Adrenal gland (tissue), 12 donors: ENCODE data around the gene DRD1. TPM values are rescaled to one million over a fixed set of nuclear protein-coding genes. Genes with fewer than 3 reads are reported as not detected.

ENCODE experiments used
- DNase-seq, 7 donors: peaks; one replicate each; pipeline ENCODE4 v3.0.0-alpha.2; 2019 to 2020
- H3K27ac ChIP-seq, 5 donors: fragments of 200-600 bp; sonication (generic) in 4 of 5; 1 replicate in 3 of 5; 2 replicates in 2 of 5; pipeline versions ENCODE4 v1.5.1 to v1.8.0; 2016 to 2020; ENCODE audit warnings: mild to moderate bottlenecking in 1 of 5
- H3K27me3 ChIP-seq: fragments of 200-600 bp; 2 replicates; pipeline ENCODE4 v1.8.0; 2021
- H3K36me3 ChIP-seq, 2 donors: fragments of 200-600 bp; replicated peaks in 1 of 2; 1 replicate in 1 of 2; 2 replicates in 1 of 2; pipeline versions ENCODE4 v1.5.1 to v1.8.0; 2018 to 2022
- H3K4me1 ChIP-seq, 2 donors: fragments of 200-600 bp; replicated peaks in 1 of 2; 1 replicate in 1 of 2; 2 replicates in 1 of 2; pipeline versions ENCODE4 v1.5.1 to v1.8.0; 2018 to 2021
- H3K4me3 ChIP-seq, 4 donors: fragments of 200-600 bp; sonication (generic) in 3 of 4; one replicate each; pipeline ENCODE4 v1.5.1; 2016 to 2018
- H3K9me3 ChIP-seq, 3 donors: fragments of 200-600 bp; sonication (generic) in 1 of 3; replicated peaks in 1 of 3; 1 replicate in 2 of 3; 2 replicates in 1 of 3; pipeline versions ENCODE4 v1.5.1 to v1.8.0; 2016 to 2021
- CTCF ChIP-seq, 6 experiments: fragments of 450-650 bp in 4 of 6; fragments of 200-600 bp in 2 of 6; sonication (generic) in 1 of 6; IDR thresholded peaks; 1 replicate in 5 of 6; 2 replicates in 1 of 6; pipeline versions ENCODE4 v1.5.1 to v1.8.0; 2016 to 2021; ENCODE audit warnings: antibody characterized with exemption in 6 of 6, mild to moderate bottlenecking in 2 of 6, moderate library complexity in 1 of 6
- POLR2A ChIP-seq, 2 donors: fragments of 450-650 bp; IDR thresholded peaks; one replicate each; pipeline ENCODE4 v1.6.1; 2017; ENCODE audit warnings: antibody characterized with exemption in 2 of 2, mild to moderate bottlenecking in 2 of 2, moderate library complexity in 1 of 2
- WGBS, 4 donors: extraction: QIAGEN DNeasy Blood & Tissue Kit in 2 of 4; methylation state at CpG; one replicate each; pipeline versions ENCODE4 v1.1.5 to v1.1.7; 2013 to 2017; 5-methylcytosine and 5-hydroxymethylcytosine counted together
- intact Hi-C, 2 donors: fragments of 100-400 bp; cut with DNase I; formaldehyde crosslinking; loops; one replicate each; pipeline versions ENCODE4 v1.14.1 to v1.15.0; 2022 to 2023
- polyA plus RNA-seq, 3 donors: library from polyadenylated mRNA; stranded (reverse); fragments of 200-250 nt in 2 of 3; fragments of 350-450 nt in 1 of 3; fragmentation: Illumina TruSeq in 1 of 3; extraction: RNeasy Lipid Tissue Mini Kit (QIAGEN cat#74804) in 1 of 3; gene quantifications; one replicate each; pipeline ENCODE4 v1.2.3, GENCODE V29; 2013 to 2014
- total RNA-seq, 9 donors: library from RNA; depleted of rRNA in 4 of 9; stranded (reverse); fragments of >200 nt in 4 of 9; fragments of 120-200 nt in 1 of 9; fragmentation: NEBNext Ultra II Directional in 1 of 9; extraction: Animal tissue kit (Norgen Biotek cat#: 25700) in 1 of 9; gene quantifications; one replicate each; pipeline versions ENCODE4 v1.1.0 to v1.2.4, GENCODE V29; 2013 to 2023
- donor health status: healthy with polysubstance abuse.
- donor health status: Bipolar disorder and iron deficiency.
- donor health status: DM: yes; HTN: yes; CAD: no.
- donor health status: DM: no; HTN: no; CAD: no.
- donor health status: DM: no; HTN: no; CAD: no.
- donor health status: DM: yes; HTN: yes; CAD: no.

The DRD1 gene
- total and polyA plus RNA-seq, 12 donors, result under 0.01 to 1.3 (median 0.26) TPM

DNA sequence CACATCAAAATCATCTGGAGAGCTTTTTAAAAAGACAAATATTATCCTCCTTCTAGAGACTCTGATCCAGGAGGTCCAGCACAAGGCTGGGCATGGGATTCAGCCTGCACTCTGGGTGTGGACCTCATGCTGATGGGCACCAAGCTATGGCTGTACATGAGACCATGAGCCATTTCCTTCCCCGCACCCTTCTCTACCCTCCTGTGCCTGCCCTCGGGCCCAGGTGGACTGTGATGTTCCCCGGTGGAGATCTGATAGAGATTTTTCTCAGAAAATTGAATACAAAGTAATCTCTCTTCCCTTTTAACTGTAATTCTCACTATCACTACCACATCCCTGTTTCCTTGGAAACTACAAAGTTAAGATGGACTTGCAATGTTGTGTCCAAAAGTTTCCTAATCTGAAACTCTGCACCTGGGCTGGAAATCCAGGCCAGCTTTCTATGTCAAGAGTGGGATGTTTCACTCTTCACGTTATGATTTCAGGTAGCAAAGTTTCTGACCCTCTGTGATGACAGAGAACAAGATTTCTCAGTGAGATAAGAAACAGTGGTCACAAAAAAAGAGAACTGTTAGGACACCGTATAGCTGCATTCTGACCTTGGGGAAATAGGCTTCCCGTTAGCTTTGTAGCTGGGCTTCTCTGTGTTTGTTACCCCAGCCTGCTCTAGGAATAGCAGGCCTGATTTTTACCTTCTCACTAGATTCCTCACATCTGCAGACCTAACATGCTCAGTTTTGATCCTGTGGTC lies 45.9 kb upstream of the DRD1 start:
- Histone ChIP-seq H3K4me1 (peaks cover 0 to 14% of the 10 kb centered on the region in 2 donors), H3K4me3 (no peak overlapping the region), H3K9me3 (no peaks in the 10 kb centered on the region), H3K27me3 (no peaks in the 10 kb centered on the region), H3K36me3 (peaks cover 0 to 23% of the 10 kb centered on the region in 2 donors), H3K27ac (peak overlapping the region in 1 of 5 donors; percentile 32)
- DNase-seq, result no peak
- TF ChIP-seq CTCF (IDR thresholded peaks at IDR 0.05), result no peak
- no peak for TF ChIP-seq POLR2A (IDR thresholded peaks at IDR 0.05)
- intact Hi-C loops, result no loop called here
- 61 to 74% (median 65%) methylated on average over 6 of the region's 6 CpGs for WGBS, 4 donors

DNA sequence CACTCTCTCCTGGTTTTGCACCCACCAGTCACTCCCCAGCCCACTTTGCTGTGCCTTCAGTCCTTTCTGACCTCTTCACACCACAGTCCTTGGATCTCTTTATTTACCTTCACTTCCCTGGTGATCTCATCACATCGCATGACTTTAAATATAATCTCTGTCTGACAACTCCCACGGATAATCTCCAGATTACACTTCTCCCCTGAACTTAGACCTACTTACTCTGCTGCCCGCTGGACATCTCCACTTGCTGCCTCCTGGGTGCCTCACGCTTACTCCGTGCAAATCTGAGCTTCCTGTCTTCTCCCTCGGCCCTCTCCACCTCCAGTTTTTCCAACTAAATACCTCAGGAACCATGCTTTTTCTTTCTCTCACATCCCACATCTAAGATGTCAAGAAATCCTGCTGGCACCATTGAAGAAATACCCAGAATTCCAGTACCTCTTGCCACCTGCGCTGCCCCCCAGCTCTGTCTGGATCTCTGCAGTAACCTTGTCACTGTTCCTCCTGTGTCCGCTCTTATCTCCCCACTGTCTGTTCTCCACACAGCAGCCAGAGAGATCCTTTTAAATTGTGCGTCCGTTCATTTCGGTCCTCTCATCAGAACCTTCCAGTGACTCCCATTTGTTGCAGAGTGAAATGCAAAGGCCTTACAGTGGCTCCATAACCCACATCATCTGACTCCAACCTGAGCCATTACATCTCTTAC lies 43.7 kb upstream of the DRD1 start:
- Histone ChIP-seq H3K27ac (no peak overlapping the region), H3K9me3 (no peaks in the 10 kb centered on the region), H3K36me3 (peaks cover 0 to 5% of the 10 kb centered on the region in 2 donors), H3K27me3 (no peaks in the 10 kb centered on the region), H3K4me3 (no peak overlapping the region), H3K4me1 (peaks cover 0 to 14% of the 10 kb centered on the region in 2 donors)
- TF ChIP-seq POLR2A (IDR thresholded peaks at IDR 0.05) (no peak), CTCF (IDR thresholded peaks at IDR 0.05) (no peak)
- WGBS, 4 donors, result 87 to 91% (median 90%) methylated on average over 11 of the region's 11 CpGs
- no peak for DNase-seq
- intact Hi-C loops, result no loop called here

GRCh38 chr5:175485631-175486030 lies 41.6 kb upstream of the DRD1 start:
- DNase-seq, result no peak
- 94 to 97% (median 95%) methylated on average over 6 of the region's 6 CpGs for WGBS, 4 donors
- Histone ChIP-seq H3K27me3 (no peaks in the 10 kb centered on the region), H3K4me3 (no peak overlapping the region), H3K9me3 (no peaks in the 10 kb centered on the region), H3K4me1 (peaks cover 0 to 12% of the 10 kb centered on the region in 2 donors), H3K36me3 (no peaks in the 10 kb centered on the region), H3K27ac (no peak overlapping the region)
- intact Hi-C loops, result no loop called here
- no peak for TF ChIP-seq CTCF (IDR thresholded peaks at IDR 0.05)
- TF ChIP-seq POLR2A (IDR thresholded peaks at IDR 0.05), result no peak

GRCh38 chr5:175484829-175485228 lies 40.8 kb upstream of the DRD1 start:
- WGBS, 4 donors, result 94 to 99% (median 97%) methylated on average over 4 of the region's 4 CpGs
- no peak for DNase-seq
- TF ChIP-seq CTCF (IDR thresholded peaks at IDR 0.05) (no peak), POLR2A (IDR thresholded peaks at IDR 0.05) (no peak)
- no peaks in the 10 kb centered on the region for H3K27me3 ChIP-seq
- intact Hi-C loops, result no loop called here
- no peak overlapping the region for H3K4me3 ChIP-seq
- peaks cover 1 to 12% of the 10 kb centered on the region in 2 donors for H3K4me1 ChIP-seq
- no peaks in the 10 kb centered on the region for H3K36me3 ChIP-seq
- no peak overlapping the region for H3K27ac ChIP-seq
- no peaks in the 10 kb centered on the region for H3K9me3 ChIP-seq
